HG02938 (cell line): ENCODE results near the gene LILRB5.
"Not testable (repeated sequence)": the region's sequence is repeated elsewhere in the genome, so short reads cannot be mapped to it uniquely, and the experiment has no call there.

Source experiments
- ATAC-seq: cut with Tn5 transposase; IDR thresholded peaks from one replicate; pipeline ENCODE4 v1.9.1; 2021; ENCODE audit warnings: mild to moderate bottlenecking, moderate library complexity; ENCODE audit not compliant: unreplicated experiment

The LILRB5 gene

GRCh38 chr19:54277111-54277615 lies 20.1 kb upstream of the LILRB5 start:
- not testable (repeated sequence) for ATAC-seq

GRCh38 chr19:54275951-54276350 lies 18.9 kb upstream of the LILRB5 start:
- ATAC-seq = no peak

GRCh38 chr19:54274516-54274915 lies 17.4 kb upstream of the LILRB5 start:
- not testable (repeated sequence) for ATAC-seq

- ATAC-seq = no peak
These were observed 16.7 kb upstream of the LILRB5 start for GRCh38 chr19:54273821-54274220.

- ATAC-seq = not testable (repeated sequence)
These were observed 15.1 kb upstream of the LILRB5 start for GRCh38 chr19:54272181-54272580.

GRCh38 chr19:54271587-54271986 lies 14.5 kb upstream of the LILRB5 start:
- ATAC-seq = not testable (repeated sequence)

- no peak for ATAC-seq
These were observed 14.0 kb upstream of the LILRB5 start for GRCh38 chr19:54271106-54271505.

GRCh38 chr19:54268936-54269335 lies 11.9 kb upstream of the LILRB5 start:
- ATAC-seq = no peak

GRCh38 chr19:54266133-54266532 lies 9.1 kb upstream of the LILRB5 start:
- ATAC-seq = no peak

GRCh38 chr19:54262470-54262869 lies 5.4 kb upstream of the LILRB5 start:
- ATAC-seq = no peak

- ATAC-seq = no peak
These were observed 5.0 kb upstream of the LILRB5 start for GRCh38 chr19:54262066-54262465.

GRCh38 chr19:54256250-54257115 lies 590 bp downstream of the LILRB5 start:
- no peak for ATAC-seq

GRCh38 chr19:54255105-54255775 lies 1.8 kb downstream of the LILRB5 start:
- no peak for ATAC-seq

- ATAC-seq = no peak
These were observed 2.7 kb downstream of the LILRB5 start for GRCh38 chr19:54254195-54254906.

- ATAC-seq = no peak
These were observed 3.5 kb downstream of the LILRB5 start for GRCh38 chr19:54253331-54254194.

GRCh38 chr19:54252845-54253244 lies 4.2 kb downstream of the LILRB5 start:
- ATAC-seq = no peak

- no peak for ATAC-seq
These were observed 4.8 kb downstream of the LILRB5 start for GRCh38 chr19:54252243-54252642.

GRCh38 chr19:54248016-54248601 lies 9.0 kb downstream of the LILRB5 start:
- no peak for ATAC-seq

- ATAC-seq = no peak
These were observed 9.8 kb downstream of the LILRB5 start for GRCh38 chr19:54247106-54247930.
